Small intestine (tissue), 7 donors: ENCODE data around the gene CEMIP. TPM values are rescaled to one million over a fixed set of nuclear protein-coding genes. Genes with fewer than 3 reads are reported as not detected.
"Not testable (repeated sequence)": the region's sequence is repeated elsewhere in the genome, so short reads cannot be mapped to it uniquely, and the experiment has no call there.

ENCODE experiments used
- DNase-seq, 2 donors: peaks; one replicate each; pipeline versions ENCODE4 v3.0.0 to v3.0.0-alpha.2; 2013
- FAIRE-seq: peaks from 2 replicates; lab custom pipeline; 2012; peaks lifted over from hg19 to GRCh38; lab: Jason Lieb, UNC
- H3K27ac ChIP-seq, 3 donors: one replicate each; pipeline ENCODE4 v1.5.1; 2013; ENCODE audit warnings: low read length in 2 of 3, mild to moderate bottlenecking in 2 of 3, control low read depth in 1 of 3, inconsistent platforms in 1 of 3, low read depth in 1 of 3, moderate library complexity in 1 of 3
- H3K27me3 ChIP-seq, 3 donors: one replicate each; pipeline ENCODE4 v1.6.1; 2013; ENCODE audit warnings: low read length in 3 of 3, inconsistent platforms in 1 of 3; ENCODE audit not compliant: control insufficient read depth in 3 of 3, insufficient read depth in 3 of 3
- H3K36me3 ChIP-seq, 3 donors: one replicate each; pipeline ENCODE4 v1.6.1; 2013; ENCODE audit warnings: low read length in 3 of 3, inconsistent platforms in 1 of 3, low read depth in 1 of 3, mild to moderate bottlenecking in 1 of 3, moderate library complexity in 1 of 3; ENCODE audit not compliant: control insufficient read depth in 3 of 3, insufficient read depth in 2 of 3
- H3K4me1 ChIP-seq, 3 donors: one replicate each; pipeline ENCODE4 v1.6.1; 2013; ENCODE audit warnings: low read length in 2 of 3, inconsistent platforms in 1 of 3, low read depth in 1 of 3, mild to moderate bottlenecking in 1 of 3, moderate library complexity in 1 of 3; ENCODE audit not compliant: control insufficient read depth in 3 of 3, insufficient read depth in 2 of 3
- H3K4me3 ChIP-seq, 3 donors: one replicate each; pipeline ENCODE4 v1.5.1; 2013; ENCODE audit warnings: low read length in 3 of 3, control low read depth in 1 of 3, inconsistent platforms in 1 of 3, low read depth in 1 of 3, mild to moderate bottlenecking in 1 of 3, moderate library complexity in 1 of 3
- H3K9me3 ChIP-seq, 2 donors: one replicate each; pipeline ENCODE4 v1.6.1; 2013; ENCODE audit warnings: low read depth in 1 of 2, low read length in 1 of 2; ENCODE audit not compliant: control insufficient read depth in 2 of 2, insufficient read depth in 1 of 2
- WGBS, 3 donors: extraction: QIAGEN DNeasy Blood & Tissue Kit; methylation state at CpG; one replicate each; pipeline ENCODE4 v1.1.7; 2013; 5-methylcytosine and 5-hydroxymethylcytosine counted together
- polyA plus RNA-seq, 4 donors: library from polyadenylated mRNA; stranded (reverse) in 3 of 4; unstranded in 1 of 4; fragments of 200-250 nt in 3 of 4; fragments of 120-200 nt in 1 of 4; gene quantifications; one replicate each; pipeline versions ENCODE4 v1.2.1 to v1.2.3, GENCODE V29; 2013
- donor health status: healthy with polysubstance abuse.
- donor health status: control.
- donor health status: control.
- donor health status: Bipolar disorder and iron deficiency.
- donor health status: healthy.

The CEMIP gene
- polyA plus RNA-seq, 4 donors = 0.27 to 1.4 (median 0.93) TPM

DNA sequence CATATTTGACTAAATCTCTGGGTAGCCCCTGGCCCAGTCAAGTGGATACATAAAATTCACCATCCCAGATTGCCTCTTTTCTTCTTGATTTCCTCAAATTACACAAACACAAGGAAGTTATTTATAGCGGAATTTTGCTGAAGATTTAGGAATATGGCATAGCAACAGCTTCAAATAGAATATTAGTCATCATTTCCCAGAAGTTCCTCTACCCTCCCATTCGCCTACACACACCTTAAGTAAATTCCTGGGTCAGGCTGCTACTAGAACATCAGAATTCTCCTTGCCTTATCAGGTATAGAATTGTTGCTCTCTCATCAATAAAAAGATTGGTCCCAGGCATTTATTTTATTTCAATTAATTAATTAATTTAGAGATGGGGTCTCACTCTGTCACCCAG is 178.8 kb downstream of the CEMIP start:
- Histone ChIP-seq H3K36me3 (peaks cover 0 to 23% (median 0%) of the 10 kb centered on the region in 3 donors), H3K9me3 (no peaks in the 10 kb centered on the region), H3K4me1 (no peaks in the 10 kb centered on the region), H3K27me3 (no peaks in the 10 kb centered on the region), H3K27ac (no peak overlapping the region), H3K4me3 (no peak overlapping the region)
- 90 to 92% (median 90%) methylated on average over 2 of the region's 2 CpGs for WGBS, 3 donors
- DNase-seq = no peak
- no peak for FAIRE-seq

DNA sequence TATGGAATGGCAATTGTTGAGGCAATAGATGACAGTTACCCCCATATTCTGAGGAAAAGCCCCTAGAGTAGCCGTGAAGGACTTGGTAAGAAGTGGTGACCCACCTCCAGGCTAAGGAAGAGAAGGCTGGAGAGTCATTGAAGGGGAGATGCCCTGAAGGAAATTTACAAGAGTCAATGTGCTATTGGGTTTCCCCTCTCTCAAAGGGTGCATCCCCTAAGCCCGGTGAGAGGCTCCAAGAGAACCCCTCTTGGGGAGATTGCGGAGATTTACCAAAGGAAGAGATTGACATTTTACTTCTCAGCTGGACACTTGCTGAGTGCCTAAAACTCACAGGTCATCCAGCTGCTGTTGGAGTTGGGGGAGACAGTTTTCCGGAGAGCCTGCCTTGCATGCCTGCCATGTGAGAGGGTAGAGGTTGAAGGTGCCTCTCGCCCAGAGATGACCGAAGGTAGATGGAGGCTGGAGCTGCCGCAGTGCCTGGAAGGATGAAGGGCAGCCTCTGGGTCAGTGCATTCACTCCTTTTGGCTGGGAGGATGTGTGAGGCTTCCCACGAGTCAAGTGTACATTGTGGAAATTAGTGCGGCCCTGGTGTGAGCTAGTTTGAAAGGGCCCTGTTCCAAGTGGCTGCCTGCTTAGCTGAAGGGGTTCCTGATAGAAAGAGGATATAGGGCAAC is 179.8 kb downstream of the CEMIP start:
- 96 to 98% (median 96%) methylated on average over 9 of the region's 9 CpGs for WGBS, 3 donors
- H3K27ac ChIP-seq = no peak overlapping the region
- no peaks in the 10 kb centered on the region for H3K9me3 ChIP-seq
- H3K4me1 ChIP-seq = no peaks in the 10 kb centered on the region
- DNase-seq (no peak), FAIRE-seq (no peak)
- no peaks in the 10 kb centered on the region for H3K27me3 ChIP-seq
- peaks cover 0 to 19% (median 0%) of the 10 kb centered on the region in 3 donors for H3K36me3 ChIP-seq
- H3K4me3 ChIP-seq = no peak overlapping the region

DNA sequence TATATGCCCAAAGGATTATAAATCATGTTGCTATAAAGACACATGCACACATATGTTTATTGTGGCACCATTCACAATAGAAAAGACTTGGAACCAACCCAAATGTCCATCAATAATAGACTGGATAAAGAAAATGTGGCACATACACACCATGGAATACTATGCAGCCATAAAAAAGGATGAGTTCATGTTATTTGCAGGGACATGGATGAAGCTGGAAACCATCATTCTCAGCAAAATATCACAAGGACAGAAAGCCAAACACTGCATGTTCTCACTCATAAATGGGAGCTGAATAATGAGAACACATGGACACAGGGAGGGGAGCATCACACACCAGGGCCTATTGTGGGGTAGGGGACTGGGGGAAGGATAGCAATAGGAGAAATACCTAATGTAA is 186.3 kb downstream of the CEMIP start:
- not testable (repeated sequence) for DNase-seq, H3K9me3 ChIP-seq, H3K4me1 ChIP-seq, FAIRE-seq, H3K27ac ChIP-seq, H3K4me3 ChIP-seq, H3K27me3 ChIP-seq
- H3K36me3 ChIP-seq = peaks cover 0 to 15% (median 0%) of the 10 kb centered on the region in 3 donors

GRCh38 chr15:80966431-80967197 is 187.4 kb downstream of the CEMIP start:
- WGBS, 3 donors = 92 to 96% (median 95%) methylated on average over 8 of the region's 8 CpGs
- no peaks in the 10 kb centered on the region for H3K27me3 ChIP-seq
- no peak for FAIRE-seq
- peaks cover 0 to 15% (median 0%) of the 10 kb centered on the region in 3 donors for H3K36me3 ChIP-seq
- H3K9me3 ChIP-seq = no peaks in the 10 kb centered on the region
- DNase-seq = no peak
- no peaks in the 10 kb centered on the region for H3K4me1 ChIP-seq
- H3K4me3 ChIP-seq = no peak overlapping the region
- H3K27ac ChIP-seq = no peak overlapping the region

- no peak for FAIRE-seq
- 87 to 95% (median 91%) methylated on average over 3 of the region's 3 CpGs for WGBS, 3 donors
Measured at GRCh38 chr15:80967451-80967850, 188.3 kb downstream of the CEMIP start.

GRCh38 chr15:80967991-80968510 is 188.9 kb downstream of the CEMIP start:
- H3K4me1 ChIP-seq = no peaks in the 10 kb centered on the region
- 95 to 100% (median 98%) methylated on average over 4 of the region's 4 CpGs for WGBS, 3 donors
- H3K4me3 ChIP-seq = no peak overlapping the region
- FAIRE-seq (no peak), DNase-seq (no peak)
- no peaks in the 10 kb centered on the region for H3K27me3 ChIP-seq
- H3K9me3 ChIP-seq = no peaks in the 10 kb centered on the region
- H3K36me3 ChIP-seq = peaks cover 0 to 15% (median 0%) of the 10 kb centered on the region in 3 donors
- no peak overlapping the region for H3K27ac ChIP-seq

More at GRCh38 chr15:80967451-80967850, 188.3 kb downstream of the CEMIP start:
- no peak for DNase-seq
- Histone ChIP-seq H3K27me3 (no peaks in the 10 kb centered on the region), H3K36me3 (peaks cover 0 to 15% (median 0%) of the 10 kb centered on the region in 3 donors), H3K27ac (no peak overlapping the region), H3K4me1 (no peaks in the 10 kb centered on the region), H3K4me3 (no peak overlapping the region), H3K9me3 (no peaks in the 10 kb centered on the region)

DNA sequence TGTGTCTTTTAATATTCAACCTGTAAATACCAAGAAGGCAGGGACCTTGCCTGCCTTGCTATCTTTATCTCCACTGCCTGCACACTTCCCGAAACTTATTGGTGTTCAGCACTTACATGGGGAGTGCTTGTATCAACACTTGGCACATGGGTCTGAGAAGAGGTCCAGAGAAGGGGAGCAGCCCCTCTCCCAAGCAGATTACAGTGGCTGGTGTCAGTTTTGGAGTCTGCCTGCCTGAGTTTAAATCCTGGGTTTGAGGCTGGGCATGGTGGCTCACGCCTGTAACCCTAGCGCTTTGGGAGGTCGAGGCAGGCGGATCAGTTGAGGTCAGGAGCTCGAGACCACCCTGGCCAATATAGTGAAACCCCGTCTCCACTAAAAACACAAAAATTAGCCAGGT is 190.1 kb downstream of the CEMIP start:
- no peaks in the 10 kb centered on the region for H3K27me3 ChIP-seq
- peaks cover 0 to 20% (median 0%) of the 10 kb centered on the region in 3 donors for H3K36me3 ChIP-seq
- no peak overlapping the region for H3K27ac ChIP-seq
- H3K4me1 ChIP-seq = no peaks in the 10 kb centered on the region
- FAIRE-seq = no peak
- no peaks in the 10 kb centered on the region for H3K9me3 ChIP-seq
- no peak for DNase-seq
- 80 to 96% (median 90%) methylated on average over 7 of the region's 7 CpGs for WGBS, 3 donors
- H3K4me3 ChIP-seq = no peak overlapping the region

DNA sequence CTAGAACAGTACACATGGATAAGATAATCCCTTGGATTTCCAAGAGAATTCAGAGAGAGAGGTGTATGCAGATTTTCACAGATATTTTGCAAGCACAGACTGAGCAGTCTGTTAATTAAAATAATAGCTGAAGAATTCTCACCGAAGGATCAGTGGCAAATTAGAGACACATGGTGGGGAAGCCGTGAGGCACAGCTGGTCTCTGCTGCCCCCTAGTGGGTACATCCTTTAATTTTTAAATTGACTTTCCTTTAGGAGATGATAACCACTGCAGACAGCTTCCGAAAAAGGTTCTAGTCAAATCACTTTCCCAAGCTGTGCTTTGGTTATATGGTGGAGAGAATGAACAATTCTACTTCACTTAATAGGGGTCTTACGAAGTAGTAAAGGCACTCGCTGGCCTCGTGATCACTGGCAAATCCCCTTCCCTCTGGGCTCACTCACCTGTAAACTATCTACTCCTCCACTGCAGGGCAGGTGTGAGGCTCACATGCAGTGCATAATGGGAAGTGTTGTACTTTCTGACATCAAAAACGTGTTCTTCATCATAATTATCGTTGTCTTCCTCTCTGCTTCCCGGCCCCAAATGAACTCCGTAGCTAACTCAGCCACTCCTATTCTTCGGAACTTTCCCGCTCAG is 191.0 kb downstream of the CEMIP start:
- Histone ChIP-seq H3K27me3 (no peaks in the 10 kb centered on the region), H3K9me3 (no peaks in the 10 kb centered on the region), H3K4me3 (no peak overlapping the region), H3K4me1 (no peaks in the 10 kb centered on the region), H3K36me3 (peaks cover 0 to 20% (median 0%) of the 10 kb centered on the region in 3 donors), H3K27ac (no peak overlapping the region)
- peak; percentile 63 to 74 for DNase-seq
- 55 to 59% (median 56%) methylated on average over 12 of the region's 12 CpGs for WGBS, 3 donors
- FAIRE-seq = no peak
